Loucy (cell line): ENCODE results near the gene PURA.

Source experiments
- H2AFZ ChIP-seq: fragments of 200-600 bp; sonication (generic); 2 replicates; pipeline ENCODE4 v1.6.0; 2016; ENCODE audit warnings: antibody characterized with exemption, mild to moderate bottlenecking, low read length, moderate library complexity
- H3F3A ChIP-seq: fragments of 200-600 bp; 2 replicates; pipeline ENCODE4 v1.6.0; 2016; ENCODE audit warnings: antibody characterized with exemption, low read depth, mild to moderate bottlenecking
- H3K27me3 ChIP-seq: fragments of 200-600 bp; sonication (generic); 2 replicates; pipeline ENCODE4 v1.6.1; 2014; ENCODE audit warnings: low read length, mild to moderate bottlenecking; ENCODE audit not compliant: insufficient read depth, poor library complexity, severe bottlenecking
- H3K36me3 ChIP-seq: fragments of 200-600 bp; sonication (generic); 2 replicates; pipeline ENCODE4 v1.6.1; 2016; ENCODE audit warnings: low read length; ENCODE audit not compliant: insufficient read depth
- H3K4me1 ChIP-seq: fragments of 200-600 bp; sonication (generic); 2 replicates; pipeline ENCODE4 v1.5.1; 2014; ENCODE audit warnings: low read length, mild to moderate bottlenecking; ENCODE audit not compliant: insufficient read depth, poor library complexity, severe bottlenecking
- H3K4me2 ChIP-seq: fragments of 200-600 bp; sonication (generic); 2 replicates; pipeline ENCODE4 v1.6.0; 2014; ENCODE audit warnings: antibody characterized with exemption, low read length, low read depth, mild to moderate bottlenecking; ENCODE audit not compliant: poor library complexity, severe bottlenecking
- H3K4me3 ChIP-seq: fragments of 200-600 bp; sonication (generic); 2 replicates; pipeline ENCODE4 v1.5.1; 2014; ENCODE audit warnings: low read length, mild to moderate bottlenecking, mixed read lengths; ENCODE audit not compliant: poor library complexity, severe bottlenecking
- H3K79me2 ChIP-seq: fragments of 200-600 bp; sonication (generic); 2 replicates; pipeline ENCODE4 v1.6.1; 2014; ENCODE audit warnings: low read length; ENCODE audit not compliant: insufficient read depth
- H3K9ac ChIP-seq: fragments of 200-600 bp; sonication (generic); 2 replicates; pipeline ENCODE4 v1.6.0; 2014; ENCODE audit warnings: mild to moderate bottlenecking, low read depth, low read length, moderate library complexity; ENCODE audit not compliant: poor library complexity, severe bottlenecking
- H3K9me2 ChIP-seq: fragments of 200-600 bp; sonication (generic); replicated peaks from 2 replicates; pipeline ENCODE4 v1.6.1; 2016; ENCODE audit warnings: low read depth, low read length, mixed read lengths
- H3K9me3 ChIP-seq: fragments of 200-600 bp; sonication (generic); 2 replicates; pipeline ENCODE4 v1.6.1; 2014; ENCODE audit warnings: mild to moderate bottlenecking, antibody characterized with exemption, low read length, low read depth; ENCODE audit not compliant: insufficient read depth
- H4K20me1 ChIP-seq: fragments of 200-600 bp; sonication (generic); 2 replicates; pipeline ENCODE4 v1.6.0; 2014; ENCODE audit warnings: antibody characterized with exemption, low read length, mild to moderate bottlenecking; ENCODE audit not compliant: insufficient read depth, poor library complexity, severe bottlenecking
- CTCF ChIP-seq: fragments of 200-600 bp; sonication (generic); conservative IDR thresholded peaks from 2 replicates; pipeline ENCODE4 v1.5.1; 2014; ENCODE audit warnings: mild to moderate bottlenecking, antibody characterized with exemption, low read length
- EZH2phosphoT487 ChIP-seq: fragments of 200-600 bp; IDR thresholded peaks from 2 replicates; pipeline ENCODE4 v1.6.1; 2018; ENCODE audit warnings: antibody characterized with exemption, mild to moderate bottlenecking, moderate library complexity, borderline replicate concordance

Gene PURA

DNA sequence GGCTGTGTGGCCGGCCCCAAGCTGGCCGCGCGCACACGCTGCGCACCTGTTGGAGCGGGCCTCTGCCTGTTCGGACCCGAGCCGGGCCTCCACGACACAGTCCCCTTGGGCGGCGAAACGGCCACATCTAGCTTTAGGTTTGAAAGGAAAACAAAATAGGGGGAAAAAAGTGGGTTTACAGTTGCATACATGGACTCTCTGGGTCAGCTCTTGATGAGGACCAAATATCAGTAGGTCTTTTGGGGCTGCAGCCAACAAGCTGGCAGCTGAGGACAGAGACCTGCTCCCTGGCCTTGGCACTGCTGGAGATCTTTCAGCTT is 32.6 kb downstream of the PURA start:
- Histone ChIP-seq H3K4me3 (no peak overlapping the region), H3K27me3 (no peaks in the 10 kb centered on the region), H3K4me1 (no peaks in the 10 kb centered on the region), H3F3A (no peaks in the 10 kb centered on the region), H3K36me3 (no peaks in the 10 kb centered on the region), H3K4me2 (no peak overlapping the region), H4K20me1 (no peaks in the 10 kb centered on the region), H2AFZ (no peak overlapping the region), H3K9me3 (no peaks in the 10 kb centered on the region), H3K9ac (no peak overlapping the region), H3K79me2 (no peaks in the 10 kb centered on the region), H3K9me2 (no peaks in the 10 kb centered on the region)
- no peak for TF ChIP-seq CTCF
- TF ChIP-seq EZH2phosphoT487, result no peak

DNA sequence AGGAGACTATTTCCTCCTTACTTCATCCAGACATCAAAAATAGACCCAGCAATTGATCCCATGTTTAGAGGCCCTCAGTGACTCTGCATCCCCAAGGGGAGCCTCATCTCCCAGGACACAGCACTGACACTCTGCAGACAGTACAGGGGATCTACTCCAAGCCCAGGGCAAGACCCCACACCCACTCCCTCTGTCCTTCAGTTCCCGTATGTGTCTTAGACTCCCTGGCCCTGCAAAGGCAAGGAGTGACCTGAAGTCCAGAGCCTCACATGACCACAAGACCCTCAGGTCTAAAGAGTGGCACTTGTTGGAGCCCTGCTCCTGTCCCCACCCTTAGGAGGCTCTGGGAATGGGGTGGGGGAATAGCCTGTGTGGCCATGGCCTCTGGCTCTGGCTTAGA is 33.6 kb downstream of the PURA start:
- H2AFZ ChIP-seq, result no peak overlapping the region
- H3K79me2 ChIP-seq, result no peaks in the 10 kb centered on the region
- H4K20me1 ChIP-seq, result no peaks in the 10 kb centered on the region
- H3K9me3 ChIP-seq, result no peaks in the 10 kb centered on the region
- no peak for TF ChIP-seq EZH2phosphoT487
- no peak for TF ChIP-seq CTCF
- H3K9me2 ChIP-seq, result no peaks in the 10 kb centered on the region
- H3K4me3 ChIP-seq, result no peak overlapping the region
- no peaks in the 10 kb centered on the region for H3F3A ChIP-seq
- no peak overlapping the region for H3K9ac ChIP-seq
- no peaks in the 10 kb centered on the region for H3K27me3 ChIP-seq
- no peaks in the 10 kb centered on the region for H3K4me1 ChIP-seq
- no peaks in the 10 kb centered on the region for H3K36me3 ChIP-seq
- no peak overlapping the region for H3K4me2 ChIP-seq

- H3K9me3 ChIP-seq, result no peaks in the 10 kb centered on the region
- TF ChIP-seq EZH2phosphoT487, result no peak
- no peaks in the 10 kb centered on the region for H3K27me3 ChIP-seq
- H3K4me2 ChIP-seq, result no peak overlapping the region
- no peaks in the 10 kb centered on the region for H3F3A ChIP-seq
- H3K9me2 ChIP-seq, result no peaks in the 10 kb centered on the region
- H3K9ac ChIP-seq, result no peak overlapping the region
- H3K4me1 ChIP-seq, result no peaks in the 10 kb centered on the region
- H3K36me3 ChIP-seq, result no peaks in the 10 kb centered on the region
- H4K20me1 ChIP-seq, result no peaks in the 10 kb centered on the region
- H3K4me3 ChIP-seq, result no peak overlapping the region
- no peak overlapping the region for H2AFZ ChIP-seq
- no peaks in the 10 kb centered on the region for H3K79me2 ChIP-seq
Measured at GRCh38 chr5:140148508-140148907, 34.6 kb downstream of the PURA start.

DNA sequence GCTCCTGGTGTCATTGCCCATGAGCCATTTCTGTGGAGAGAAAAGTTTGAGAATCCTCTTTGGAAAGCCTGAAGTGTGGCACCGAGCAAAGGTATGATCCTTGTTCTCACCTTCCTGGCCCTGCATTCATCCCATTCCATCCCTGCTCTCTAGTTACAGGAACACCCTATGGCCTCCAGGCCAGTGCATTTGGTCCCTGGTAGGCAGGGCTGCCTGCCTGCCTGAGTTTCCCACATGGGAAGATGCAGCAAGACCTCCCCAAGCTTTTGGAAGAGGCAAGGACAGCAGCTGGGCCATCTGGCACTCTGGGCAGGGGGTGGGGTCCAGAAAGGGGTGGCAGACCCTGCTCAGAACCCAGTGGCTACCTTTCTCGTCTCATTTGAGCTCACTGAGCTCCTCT is 36.3 kb downstream of the PURA start:
- Histone ChIP-seq H3K4me3 (no peak overlapping the region), H3K9ac (no peak overlapping the region), H3K9me3 (no peaks in the 10 kb centered on the region), H3F3A (no peaks in the 10 kb centered on the region), H3K4me2 (no peak overlapping the region), H3K4me1 (no peaks in the 10 kb centered on the region), H3K79me2 (no peaks in the 10 kb centered on the region), H3K27me3 (no peaks in the 10 kb centered on the region), H3K9me2 (no peaks in the 10 kb centered on the region), H3K36me3 (no peaks in the 10 kb centered on the region), H2AFZ (no peak overlapping the region), H4K20me1 (no peaks in the 10 kb centered on the region)
- no peak for TF ChIP-seq CTCF
- TF ChIP-seq EZH2phosphoT487, result no peak
